CD4-positive, alpha-beta T cell treated with Interferon alpha-2 for 1 hour (primary cell): ENCODE data around the gene LAMTOR1.

Experiments
- DNase-seq, 2 donors: peaks; one replicate each; pipeline ENCODE4 v3.0.0-alpha.2; 2020 to 2022

LAMTOR1 gene

GRCh38 chr11:72116019-72116755 lies 13.1 kb upstream of the LAMTOR1 start:
- no peak for DNase-seq

- no peak for DNase-seq
Observed at GRCh38 chr11:72114570-72114969, 11.5 kb upstream of the LAMTOR1 start.

- no peak for DNase-seq
Observed at GRCh38 chr11:72112978-72113808, 10.1 kb upstream of the LAMTOR1 start.

GRCh38 chr11:72112143-72112977 lies 9.3 kb upstream of the LAMTOR1 start, which contains the start of gene ANAPC15:
Gene ANAPC15, minus strand, starts transcription at chr11:72112695. Its CDS starts 1,419 bp downstream, at chr11:72111276.
- DNase-seq: peak; percentile 99

GRCh38 chr11:72111300-72112142 lies 8.4 kb upstream of the LAMTOR1 start:
- DNase-seq: no peak

- no peak for DNase-seq
Observed at GRCh38 chr11:72105888-72106287, 2.8 kb upstream of the LAMTOR1 start, which contains the start of gene TOMT. Gene TOMT, plus strand, starts transcription at chr11:72105924. Its CDS starts 28 bp downstream, at chr11:72105952.

- no peak for DNase-seq
Observed at GRCh38 chr11:72103754-72104167, 664 bp upstream of the LAMTOR1 start.

GRCh38 chr11:72102631-72102945 lies 509 bp downstream of the LAMTOR1 start:
- DNase-seq: no peak

- DNase-seq: no peak
Observed at GRCh38 chr11:72102162-72102561, 935 bp downstream of the LAMTOR1 start.

GRCh38 chr11:72100462-72100861 lies 2.6 kb downstream of the LAMTOR1 start:
- peak in 1 of 2 donors; percentile 19 for DNase-seq

- no peak for DNase-seq
Observed at GRCh38 chr11:72100009-72100408, 3.1 kb downstream of the LAMTOR1 start.

GRCh38 chr11:72098741-72099140 lies 4.4 kb downstream of the LAMTOR1 start:
- no peak for DNase-seq

GRCh38 chr11:72091292-72091691 lies 11.8 kb downstream of the LAMTOR1 start:
- DNase-seq: peak; percentile 74 to 80

- no peak for DNase-seq
Observed at GRCh38 chr11:72088076-72088808, 14.9 kb downstream of the LAMTOR1 start.

- no peak for DNase-seq
Observed at GRCh38 chr11:72085621-72086351, 17.3 kb downstream of the LAMTOR1 start.

GRCh38 chr11:72084965-72085364 lies 18.1 kb downstream of the LAMTOR1 start:
- DNase-seq: no peak

- DNase-seq: no peak
Observed at GRCh38 chr11:72084076-72084475, 19.0 kb downstream of the LAMTOR1 start.

- DNase-seq: no peak
Observed at GRCh38 chr11:72083414-72083813, 19.7 kb downstream of the LAMTOR1 start.

- no peak for DNase-seq
Observed at GRCh38 chr11:72081821-72082453, 21.2 kb downstream of the LAMTOR1 start.

- no peak for DNase-seq
Observed at GRCh38 chr11:72081184-72081644, 21.9 kb downstream of the LAMTOR1 start.
